Breast epithelium (tissue), 4 donors: Measurements from ENCODE around the gene CTNNA3. TPM values are rescaled to one million over a fixed set of nuclear protein-coding genes. Genes with fewer than 3 reads are reported as not detected.

Experiments used
- DNase-seq, 2 donors: peaks; one replicate each; pipeline ENCODE4 v3.0.0-alpha.2; 2019; ENCODE audit warnings: low spot score in 2 of 2
- H3K27ac ChIP-seq, 2 donors: fragments of 200-600 bp; sonication (generic) in 1 of 2; one replicate each; pipeline ENCODE4 v1.5.1; 2016 to 2019; ENCODE audit warnings: mild to moderate bottlenecking in 1 of 2
- H3K27me3 ChIP-seq, 2 donors: fragments of 200-600 bp; sonication (generic) in 1 of 2; one replicate each; pipeline versions ENCODE4 v1.5.1 to v1.6.0; 2017 to 2019; ENCODE audit warnings: control low read depth in 1 of 2, mild to moderate bottlenecking in 1 of 2
- H3K36me3 ChIP-seq: fragments of 200-600 bp; one replicate; pipeline ENCODE4 v1.5.1; 2019
- H3K4me1 ChIP-seq, 2 donors: fragments of 200-600 bp; sonication (generic); one replicate each; pipeline ENCODE4 v1.5.1; 2016 to 2019; ENCODE audit warnings: control low read depth in 1 of 2
- H3K4me3 ChIP-seq, 3 donors: fragments of 200-600 bp; sonication (generic); 1 replicate in 2 of 3; 2 replicates in 1 of 3; pipeline ENCODE4 v1.5.1; 2016 to 2019; ENCODE audit warnings: mild to moderate bottlenecking in 3 of 3, moderate library complexity in 2 of 3
- H3K9me3 ChIP-seq, 2 donors: fragments of 200-600 bp; sonication (generic) in 1 of 2; one replicate each; pipeline ENCODE4 v1.5.1; 2016 to 2019; ENCODE audit warnings: control low read depth in 1 of 2
- POLR2A ChIP-seq: fragments of 450-650 bp; IDR thresholded peaks from one replicate; pipeline ENCODE4 v1.6.1; 2016; ENCODE audit warnings: antibody characterized with exemption, mild to moderate bottlenecking, moderate library complexity
- POLR2AphosphoS5 ChIP-seq, 3 donors: sonication (generic); formaldehyde crosslinking; IDR thresholded peaks; one replicate each; pipeline ENCODE4 v1.6.1; 2017; ENCODE audit warnings: antibody characterized with exemption in 3 of 3
- intact Hi-C: fragments of 100-400 bp; cut with DNase I; formaldehyde crosslinking; loops from one replicate; pipeline ENCODE4 v1.15.1; 2023; ENCODE audit warnings: low total_unique reads
- total RNA-seq, 3 donors: library from RNA; depleted of rRNA; stranded (reverse); fragments of >200 nt; gene quantifications; one replicate each; pipeline ENCODE4 v1.1.0, GENCODE V29; 2016
- TF ChIP-seq, protein P1 (sequence below), 3 donors: fragments of 450-650 bp; IDR thresholded peaks; one replicate each; pipeline ENCODE4 v1.5.1; 2016 to 2017; ENCODE audit warnings: antibody characterized with exemption in 3 of 3, mild to moderate bottlenecking in 3 of 3, moderate library complexity in 3 of 3

Gene CTNNA3
- total RNA-seq, 3 donors from 2014 or later: 0.33 to 1.1 (median 0.59) TPM

DNA sequence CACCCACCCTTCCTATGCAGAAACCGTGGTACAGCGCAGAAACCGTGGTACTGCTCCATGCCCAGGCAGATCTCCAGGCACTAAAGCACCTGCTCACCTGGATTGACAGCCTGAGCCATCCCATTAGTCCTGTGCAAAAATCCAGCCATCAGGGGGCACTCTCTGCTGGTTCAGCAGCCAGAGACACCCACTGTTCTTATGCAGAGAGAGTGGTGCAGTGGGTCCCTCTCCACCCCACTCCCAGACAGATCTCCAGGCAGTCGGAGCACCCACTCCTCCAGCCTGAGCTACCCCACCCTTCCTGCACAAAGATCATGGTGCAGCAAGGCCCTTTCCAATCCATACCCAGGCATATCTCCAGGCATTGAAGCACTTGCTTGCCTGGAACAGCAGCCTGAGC lies 219.8 kb downstream of the CTNNA3 start:
- intact Hi-C loops: no loop called here

GRCh38 chr10:67473850-67474633 lies 222.0 kb downstream of the CTNNA3 start:
- no peaks in the 10 kb centered on the region for H3K36me3 ChIP-seq
- no peaks in the 10 kb centered on the region for H3K27me3 ChIP-seq
- H3K4me1 ChIP-seq: no peaks in the 10 kb centered on the region
- intact Hi-C loops: no loop called here
- no peak overlapping the region for H3K4me3 ChIP-seq
- H3K27ac ChIP-seq: no peak overlapping the region
- DNase-seq: no peak
- H3K9me3 ChIP-seq: peaks cover 8 to 15% of the 10 kb centered on the region in 2 donors
- TF ChIP-seq POLR2A (no peak), POLR2AphosphoS5 (IDR thresholded peaks at IDR 0.05) (no peak)
- TF ChIP-seq, protein P1, sequence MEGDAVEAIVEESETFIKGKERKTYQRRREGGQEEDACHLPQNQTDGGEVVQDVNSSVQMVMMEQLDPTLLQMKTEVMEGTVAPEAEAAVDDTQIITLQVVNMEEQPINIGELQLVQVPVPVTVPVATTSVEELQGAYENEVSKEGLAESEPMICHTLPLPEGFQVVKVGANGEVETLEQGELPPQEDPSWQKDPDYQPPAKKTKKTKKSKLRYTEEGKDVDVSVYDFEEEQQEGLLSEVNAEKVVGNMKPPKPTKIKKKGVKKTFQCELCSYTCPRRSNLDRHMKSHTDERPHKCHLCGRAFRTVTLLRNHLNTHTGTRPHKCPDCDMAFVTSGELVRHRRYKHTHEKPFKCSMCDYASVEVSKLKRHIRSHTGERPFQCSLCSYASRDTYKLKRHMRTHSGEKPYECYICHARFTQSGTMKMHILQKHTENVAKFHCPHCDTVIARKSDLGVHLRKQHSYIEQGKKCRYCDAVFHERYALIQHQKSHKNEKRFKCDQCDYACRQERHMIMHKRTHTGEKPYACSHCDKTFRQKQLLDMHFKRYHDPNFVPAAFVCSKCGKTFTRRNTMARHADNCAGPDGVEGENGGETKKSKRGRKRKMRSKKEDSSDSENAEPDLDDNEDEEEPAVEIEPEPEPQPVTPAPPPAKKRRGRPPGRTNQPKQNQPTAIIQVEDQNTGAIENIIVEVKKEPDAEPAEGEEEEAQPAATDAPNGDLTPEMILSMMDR (IDR thresholded peaks at IDR 0.05): no peak

More for the DNA sequence above, 219.8 kb downstream of the CTNNA3 start:
- Histone ChIP-seq H3K27me3 (no peaks in the 10 kb centered on the region), H3K36me3 (no peaks in the 10 kb centered on the region), H3K9me3 (peaks cover 8 to 22% of the 10 kb centered on the region in 2 donors), H3K4me3 (no peak overlapping the region), H3K27ac (no peak overlapping the region), H3K4me1 (no peaks in the 10 kb centered on the region)
- no peak for DNase-seq
- TF ChIP-seq, protein P1 (IDR thresholded peaks at IDR 0.05): no peak
- TF ChIP-seq POLR2A (no peak), POLR2AphosphoS5 (IDR thresholded peaks at IDR 0.05) (no peak)

DNA sequence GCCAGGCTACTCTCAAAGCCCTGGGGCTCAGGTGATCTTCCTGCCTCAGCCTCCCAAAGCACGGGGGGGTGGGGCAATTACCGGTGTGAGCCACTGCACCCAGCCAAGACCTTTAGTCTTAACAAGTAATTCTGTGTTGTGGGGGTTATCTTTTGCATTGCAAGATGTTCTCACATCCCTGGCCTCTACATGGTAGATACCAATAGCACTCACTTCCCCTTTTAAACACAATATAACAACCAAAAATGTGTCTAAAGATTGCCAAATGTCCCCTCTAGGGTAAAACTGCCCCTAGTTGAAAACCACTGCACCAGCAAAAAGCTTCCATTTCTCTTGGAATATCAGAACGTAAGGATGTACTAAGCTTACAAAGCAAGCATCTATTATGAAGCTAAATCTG lies 225.0 kb downstream of the CTNNA3 start:
- Histone ChIP-seq H3K36me3 (no peaks in the 10 kb centered on the region), H3K9me3 (no peaks in the 10 kb centered on the region), H3K27me3 (no peaks in the 10 kb centered on the region), H3K4me3 (no peak overlapping the region), H3K27ac (no peak overlapping the region), H3K4me1 (no peaks in the 10 kb centered on the region)
- intact Hi-C loops: no loop called here
- TF ChIP-seq POLR2A (no peak), POLR2AphosphoS5 (IDR thresholded peaks at IDR 0.05) (no peak)
- TF ChIP-seq, protein P1 (IDR thresholded peaks at IDR 0.05): no peak
- DNase-seq: no peak

- Histone ChIP-seq H3K27me3 (no peaks in the 10 kb centered on the region), H3K27ac (no peak overlapping the region), H3K4me3 (no peak overlapping the region), H3K9me3 (no peaks in the 10 kb centered on the region), H3K36me3 (no peaks in the 10 kb centered on the region), H3K4me1 (no peaks in the 10 kb centered on the region)
- no peak for TF ChIP-seq POLR2AphosphoS5 (IDR thresholded peaks at IDR 0.05)
- TF ChIP-seq POLR2A: no peak
- TF ChIP-seq, protein P1 (IDR thresholded peaks at IDR 0.05): no peak
- intact Hi-C loops: no loop called here
- DNase-seq: no peak
Measured at GRCh38 chr10:67464278-67464677, 231.7 kb downstream of the CTNNA3 start.

- Histone ChIP-seq H3K4me1 (no peaks in the 10 kb centered on the region), H3K27ac (no peak overlapping the region), H3K4me3 (no peak overlapping the region), H3K27me3 (no peaks in the 10 kb centered on the region), H3K36me3 (no peaks in the 10 kb centered on the region), H3K9me3 (peaks cover 0 to 4% of the 10 kb centered on the region in 2 donors)
- intact Hi-C loops: no loop called here
- DNase-seq: no peak
- TF ChIP-seq POLR2A (no peak), POLR2AphosphoS5 (IDR thresholded peaks at IDR 0.05) (no peak)
- TF ChIP-seq, protein P1 (IDR thresholded peaks at IDR 0.05): no peak
Measured at GRCh38 chr10:67452892-67453291, 243.1 kb downstream of the CTNNA3 start.
